Dedifferentiated amniotic fluid mesenchymal stem cell (primary cell): Measurements from ENCODE around the gene MPP2.
"Not testable (repeated sequence)": the region's sequence is repeated elsewhere in the genome, so short reads cannot be mapped to it uniquely, and the experiment has no call there.

ENCODE experiments used
- DNase-seq: peaks from one replicate; pipeline ENCODE4 v3.0.0-alpha.2; 2016; ENCODE audit errors: extremely low spot score

Gene MPP2

DNA sequence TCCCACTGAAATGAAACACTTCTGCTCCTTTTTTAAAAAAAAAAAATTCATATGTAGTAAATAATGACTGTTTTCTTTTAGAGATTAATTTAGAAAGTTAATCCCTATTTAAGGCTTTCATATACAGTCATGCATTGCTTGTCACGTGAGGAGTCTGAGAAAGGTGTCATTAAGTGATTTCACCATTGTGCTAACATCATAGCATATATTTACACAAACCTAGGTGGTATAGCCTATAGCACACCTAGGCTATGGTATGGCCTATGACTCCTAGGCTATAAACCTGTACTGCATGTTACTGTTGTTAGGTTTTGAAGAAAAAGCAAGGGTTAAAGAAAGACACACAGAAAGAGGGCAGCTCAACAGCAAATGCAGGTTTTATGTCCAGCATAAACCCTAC is 21.3 kb upstream of the MPP2 start:
- DNase-seq: no peak

DNA sequence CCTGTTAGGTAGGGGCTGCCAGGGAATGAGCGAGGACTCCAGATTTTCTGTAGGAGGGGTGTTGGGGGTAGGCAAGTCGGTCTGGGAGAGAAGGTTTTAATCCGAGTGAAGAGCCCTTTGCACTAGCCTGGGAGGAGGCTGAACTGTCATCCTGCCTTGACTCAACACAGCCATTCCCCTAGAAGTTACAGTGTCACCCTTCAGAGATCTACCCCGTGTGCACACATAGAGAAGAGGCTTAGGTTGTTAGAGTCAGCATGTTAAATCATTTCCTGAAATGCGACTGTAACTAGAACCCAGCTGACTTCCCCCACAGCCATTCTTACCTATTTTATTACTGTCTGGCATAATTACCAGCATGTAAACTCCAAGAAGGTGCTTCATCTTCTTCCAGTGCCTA is 20.6 kb upstream of the MPP2 start:
- DNase-seq: not testable (repeated sequence)

DNA sequence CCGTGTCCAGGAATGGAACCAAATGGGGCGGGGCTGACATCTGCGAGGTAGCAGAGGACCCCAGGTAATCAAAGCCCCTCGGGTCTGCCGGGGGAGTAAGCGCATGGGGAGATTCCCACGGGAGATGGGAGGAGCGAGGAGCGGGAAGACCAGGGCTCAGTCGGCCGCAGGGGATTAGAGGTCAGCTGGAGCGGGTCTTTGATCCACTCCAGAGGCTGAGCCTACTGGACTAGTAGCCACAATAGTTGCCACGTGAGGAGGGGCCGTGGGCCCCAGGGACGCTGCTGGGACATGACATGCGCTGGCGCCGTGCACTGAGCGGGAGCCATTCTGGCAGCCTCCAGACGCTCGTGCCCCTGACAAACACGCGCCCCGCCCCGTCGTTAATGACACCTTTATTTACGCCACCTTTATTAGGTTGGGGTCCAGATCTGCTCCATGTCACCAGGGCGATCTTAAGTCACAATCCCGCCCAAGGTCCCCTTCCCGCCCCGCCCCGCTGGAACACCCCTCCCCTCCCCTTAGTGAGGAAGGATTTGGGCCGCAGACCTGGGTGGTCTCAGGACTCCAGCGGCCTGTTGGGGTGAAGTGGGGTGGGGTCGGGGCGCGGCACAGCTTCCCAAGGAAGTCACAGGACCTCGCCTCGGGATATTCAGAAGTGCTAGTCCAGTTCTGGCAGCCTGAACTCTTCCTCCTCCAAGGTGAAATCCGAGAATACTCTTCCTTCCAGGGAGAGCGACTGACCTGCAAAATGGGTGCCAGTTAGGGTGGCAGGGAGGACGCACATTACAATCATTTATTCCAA is 19.9 kb upstream of the MPP2 start:
- DNase-seq: no peak

DNA sequence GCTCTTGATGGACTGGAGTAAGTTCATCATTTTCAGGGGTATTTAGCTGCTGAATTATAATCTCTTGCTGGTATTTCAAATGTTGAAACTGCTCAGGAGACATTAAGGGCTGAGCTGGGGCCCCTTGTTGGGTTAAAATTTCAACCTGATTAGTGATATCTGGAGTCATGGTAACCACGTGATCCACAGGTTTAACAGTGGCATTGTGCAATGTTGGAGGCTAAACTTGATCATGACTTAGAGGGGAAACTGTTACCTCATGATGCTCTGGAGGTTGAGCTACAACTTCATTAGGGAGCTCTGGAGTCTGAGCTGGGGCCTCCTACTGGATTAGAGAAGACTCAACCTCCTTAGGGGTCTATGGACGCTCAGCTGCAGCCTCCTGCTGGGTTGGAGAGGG is 17.2 kb upstream of the MPP2 start:
- no peak for DNase-seq

DNA sequence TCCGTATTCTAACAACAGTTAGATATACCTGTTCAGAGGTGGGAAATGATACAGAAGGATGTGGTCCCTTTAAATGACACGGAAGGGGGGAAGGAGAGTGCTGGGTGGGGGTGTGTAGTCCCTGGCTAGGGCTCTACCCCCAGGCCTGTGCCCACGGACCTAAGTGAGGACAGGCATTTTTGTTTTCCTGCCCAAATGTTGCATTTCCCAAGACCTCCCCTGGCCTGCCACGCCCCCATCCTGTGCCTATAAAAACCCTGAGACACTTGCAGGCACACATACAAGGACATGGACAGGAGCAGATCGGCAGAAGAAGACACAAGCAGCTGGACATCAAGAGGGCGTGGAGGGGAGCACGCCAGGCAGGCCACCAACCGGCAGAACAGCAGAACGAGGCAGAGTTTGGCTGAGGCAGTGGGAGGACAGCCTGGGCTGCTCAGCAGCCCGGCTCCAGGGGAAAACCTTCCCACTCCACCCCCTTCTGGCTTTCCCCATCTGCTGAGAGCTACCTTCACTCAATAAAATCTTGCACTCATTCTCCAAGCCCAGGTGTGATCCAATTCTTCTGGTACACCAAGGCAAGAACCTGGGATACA is 13.3 kb upstream of the MPP2 start:
- no peak for DNase-seq

DNA sequence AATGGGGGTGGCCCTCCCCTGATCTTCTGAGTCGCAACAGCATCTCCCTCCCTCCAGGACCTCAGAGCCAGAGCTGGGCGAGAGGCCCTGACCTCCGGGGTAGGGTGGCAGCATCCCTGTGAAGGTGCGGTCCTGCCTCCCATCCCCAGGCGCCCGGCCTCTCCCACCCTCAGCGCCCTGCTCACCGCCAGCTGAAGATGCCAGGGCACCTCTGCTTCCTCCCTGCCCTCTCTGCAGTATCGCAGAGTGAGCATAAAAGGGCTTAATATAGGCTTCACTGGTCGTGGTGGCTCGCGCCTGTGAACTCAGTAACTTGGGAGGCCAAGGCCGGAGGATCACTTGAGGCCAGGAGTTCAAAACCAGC is 10.7 kb upstream of the MPP2 start:
- no peak for DNase-seq

DNA sequence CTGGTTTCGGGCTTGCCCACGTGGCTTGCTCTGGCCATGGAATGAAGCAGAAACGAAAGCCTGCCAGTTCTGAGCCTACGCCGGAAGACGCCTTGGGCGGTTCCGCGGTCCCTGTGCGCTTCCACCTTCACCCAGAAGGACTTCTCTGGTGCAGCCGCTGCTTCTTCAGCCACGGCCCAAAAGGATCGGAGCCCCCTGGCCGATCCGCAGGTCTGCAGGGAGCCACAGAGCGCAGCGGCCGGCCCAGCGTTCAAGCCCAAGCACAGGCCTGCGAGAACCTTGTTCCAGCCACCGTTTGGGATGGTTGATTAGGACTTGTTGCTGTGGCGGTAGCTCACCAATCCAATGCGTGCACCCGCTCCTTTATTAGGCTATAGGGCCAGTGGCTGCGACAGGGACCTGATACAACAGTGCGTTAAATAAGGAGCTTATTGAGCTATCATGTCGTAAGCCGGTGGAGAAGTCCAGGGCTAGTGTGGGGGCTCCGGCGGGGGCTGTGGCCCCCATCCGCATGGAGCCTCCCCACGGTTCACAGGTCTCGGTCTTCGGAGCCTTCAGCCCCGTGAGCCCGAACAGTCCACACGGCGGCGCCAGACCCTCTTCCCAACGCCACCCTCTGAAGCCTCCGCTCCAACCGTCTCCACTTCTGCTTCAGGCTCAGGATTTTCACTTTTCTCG is 10.2 kb upstream of the MPP2 start:
- no peak for DNase-seq

DNA sequence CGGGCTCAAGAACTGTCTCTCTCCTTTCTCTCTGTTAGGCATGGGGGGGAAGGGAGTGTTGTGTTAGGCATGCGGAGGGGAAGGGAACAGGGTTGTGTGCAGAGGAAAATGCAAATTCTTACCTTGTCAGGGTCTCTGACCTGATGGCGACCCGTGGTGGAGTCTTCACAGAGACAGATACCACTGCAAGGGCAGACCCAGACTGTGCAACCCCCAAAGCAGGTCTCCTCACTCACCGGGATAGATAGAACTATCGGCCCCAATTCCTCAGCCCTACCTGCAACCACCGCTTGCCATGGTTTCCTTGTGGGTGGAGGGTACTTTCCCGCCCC is 9.6 kb upstream of the MPP2 start:
- DNase-seq: no peak

DNA sequence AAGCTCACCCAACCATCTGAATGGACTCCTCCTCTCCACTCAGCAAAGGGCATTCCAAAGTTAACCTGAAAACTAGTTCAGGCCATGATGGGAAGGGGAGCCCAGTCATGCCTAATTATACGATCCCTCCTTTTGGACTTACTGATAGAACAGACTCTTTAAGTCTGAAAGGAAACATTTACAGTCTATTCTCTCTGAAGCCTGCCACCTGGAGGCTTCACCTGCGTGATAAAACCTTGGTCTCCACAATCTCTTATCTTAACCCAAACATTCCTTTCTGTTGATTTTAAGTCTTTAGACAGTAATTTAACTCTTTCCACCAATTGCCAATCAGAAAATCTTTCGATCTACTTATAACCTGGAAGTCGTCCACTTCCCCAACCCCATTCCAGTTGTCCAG is 9.0 kb upstream of the MPP2 start:
- DNase-seq: no peak

DNA sequence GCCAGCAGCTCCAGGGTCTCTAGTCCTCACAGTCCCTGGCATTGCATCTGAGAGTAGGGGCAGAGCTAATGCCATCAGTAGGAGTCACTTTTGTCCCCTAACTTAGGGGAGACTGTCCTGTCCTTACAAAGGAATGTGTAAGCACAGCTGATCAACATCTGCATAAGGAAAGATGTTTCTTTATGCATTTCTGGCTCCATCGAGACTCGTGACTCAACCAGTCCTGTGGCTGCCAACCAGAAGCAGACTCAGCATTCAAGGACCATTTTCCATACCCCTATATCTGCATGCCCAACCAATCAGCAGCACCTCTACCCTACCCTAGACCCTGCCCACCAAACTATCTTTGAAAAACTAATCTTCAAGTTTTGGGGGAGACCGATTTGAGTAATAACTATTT is 8.2 kb upstream of the MPP2 start:
- no peak for DNase-seq

DNA sequence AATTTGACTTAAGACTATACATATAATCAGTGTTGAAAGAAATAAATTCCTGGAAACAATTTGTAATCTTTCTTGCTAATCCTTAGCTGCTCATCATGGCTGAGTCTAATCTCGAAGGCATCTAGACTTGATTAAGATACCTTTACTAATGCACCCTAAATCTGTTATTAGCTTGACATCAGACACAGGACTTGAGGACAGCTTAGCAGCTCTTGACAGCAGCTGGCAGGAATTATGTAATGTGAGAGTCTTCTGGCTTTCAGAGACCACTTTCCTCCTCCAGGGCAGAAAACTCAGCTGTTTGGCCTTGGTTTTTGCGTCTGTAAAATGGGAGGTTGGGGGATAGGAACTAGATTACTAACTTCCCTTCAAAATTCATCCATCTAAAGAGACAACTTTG is 7.1 kb upstream of the MPP2 start:
- DNase-seq: no peak

DNA sequence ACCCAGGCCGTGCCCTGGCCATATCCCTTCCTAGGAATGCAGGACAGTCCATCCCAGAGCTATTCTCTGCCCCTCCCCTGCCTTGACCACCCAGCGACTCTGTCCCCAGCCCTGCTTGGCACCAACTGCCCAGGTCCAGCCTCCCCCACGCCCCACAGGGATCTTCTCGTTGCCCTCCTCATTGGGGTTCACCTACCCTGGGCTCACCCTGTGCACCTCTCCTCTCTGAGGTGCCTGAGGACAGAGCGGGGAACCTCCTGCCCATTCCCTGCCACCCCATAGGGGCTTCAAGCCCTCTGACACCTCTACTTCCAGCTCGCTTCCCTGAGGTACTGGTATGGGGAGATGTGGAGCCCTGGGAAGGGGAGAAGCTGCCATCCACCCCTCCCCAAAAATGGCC is 6.2 kb upstream of the MPP2 start:
- no peak for DNase-seq

DNA sequence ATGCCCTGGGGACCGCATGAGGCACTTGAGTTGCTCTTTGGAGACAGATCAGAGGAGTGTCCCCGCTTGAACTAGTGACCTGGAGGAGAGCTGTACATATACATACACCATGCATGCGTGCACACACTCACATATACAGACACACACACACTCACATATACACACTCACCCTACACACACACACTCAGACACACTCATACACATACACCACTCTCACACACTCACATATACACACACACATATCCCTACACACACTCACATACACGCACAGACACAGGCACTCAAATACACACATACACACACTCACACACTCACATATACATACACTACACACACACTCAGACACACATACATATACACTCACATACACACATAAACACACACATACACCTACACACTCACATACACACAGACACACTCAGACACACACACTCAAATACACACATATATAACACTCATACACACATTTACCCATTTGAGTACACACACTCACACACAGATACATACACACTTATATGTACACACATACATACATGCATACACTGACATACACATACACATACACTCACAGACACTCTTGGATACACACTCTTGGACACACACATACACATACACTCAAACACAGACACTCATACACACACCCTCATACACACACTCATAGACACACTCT is 5.4 kb upstream of the MPP2 start:
- DNase-seq: no peak

DNA sequence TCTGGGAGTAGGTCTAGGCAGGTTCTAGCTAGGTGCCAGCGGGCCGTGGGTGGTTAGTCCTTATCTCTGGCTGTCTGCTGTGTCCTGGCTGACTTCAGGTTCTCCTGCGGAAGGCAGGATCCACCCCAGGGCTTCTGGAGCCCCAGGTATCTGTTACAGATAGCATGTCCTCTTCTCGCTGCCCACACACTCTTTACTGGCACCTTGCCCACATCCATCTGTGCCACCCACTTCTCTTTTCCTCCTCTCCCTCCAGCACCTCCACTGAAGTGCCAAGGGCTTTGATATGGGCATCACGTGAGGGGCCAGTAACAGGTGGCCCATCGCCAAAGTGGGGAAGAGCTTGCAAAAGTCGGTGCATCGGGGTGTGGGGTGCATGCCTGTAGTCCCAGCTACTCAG is 4.6 kb upstream of the MPP2 start:
- DNase-seq: no peak

DNA sequence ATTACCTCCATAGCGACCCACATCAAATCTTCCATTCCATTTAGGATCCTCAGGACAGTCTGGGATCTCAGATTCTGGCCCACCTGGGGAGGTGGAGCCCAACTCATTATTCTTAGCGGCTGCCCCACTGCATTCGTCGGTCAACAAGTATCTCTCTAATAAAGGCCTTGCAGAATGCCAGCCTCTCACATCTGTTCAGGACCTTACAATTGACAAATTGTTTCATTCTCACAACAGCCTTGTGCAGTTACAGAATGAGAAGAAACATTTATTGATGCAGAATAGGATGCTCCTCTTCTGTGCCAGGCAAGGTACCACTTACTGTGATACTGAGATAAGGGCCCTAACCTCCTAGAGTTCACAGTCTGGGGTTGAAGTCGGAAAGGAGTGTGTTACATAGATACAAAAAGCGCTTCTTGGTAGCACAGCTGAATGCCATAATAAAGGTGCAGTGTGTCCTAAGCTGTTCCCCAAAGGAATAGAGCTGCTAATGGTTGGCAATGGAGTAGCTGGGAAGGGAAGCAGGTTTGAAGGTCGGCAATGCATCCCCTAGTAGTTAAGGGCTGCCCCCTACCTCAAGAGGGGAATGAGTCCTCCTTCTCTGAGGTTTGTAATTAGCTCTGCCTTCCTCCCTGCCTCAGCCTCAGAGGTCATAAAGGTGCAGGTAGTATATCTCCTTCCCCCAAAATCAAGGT is 2.3 kb upstream of the MPP2 start:
- DNase-seq: no peak

DNA sequence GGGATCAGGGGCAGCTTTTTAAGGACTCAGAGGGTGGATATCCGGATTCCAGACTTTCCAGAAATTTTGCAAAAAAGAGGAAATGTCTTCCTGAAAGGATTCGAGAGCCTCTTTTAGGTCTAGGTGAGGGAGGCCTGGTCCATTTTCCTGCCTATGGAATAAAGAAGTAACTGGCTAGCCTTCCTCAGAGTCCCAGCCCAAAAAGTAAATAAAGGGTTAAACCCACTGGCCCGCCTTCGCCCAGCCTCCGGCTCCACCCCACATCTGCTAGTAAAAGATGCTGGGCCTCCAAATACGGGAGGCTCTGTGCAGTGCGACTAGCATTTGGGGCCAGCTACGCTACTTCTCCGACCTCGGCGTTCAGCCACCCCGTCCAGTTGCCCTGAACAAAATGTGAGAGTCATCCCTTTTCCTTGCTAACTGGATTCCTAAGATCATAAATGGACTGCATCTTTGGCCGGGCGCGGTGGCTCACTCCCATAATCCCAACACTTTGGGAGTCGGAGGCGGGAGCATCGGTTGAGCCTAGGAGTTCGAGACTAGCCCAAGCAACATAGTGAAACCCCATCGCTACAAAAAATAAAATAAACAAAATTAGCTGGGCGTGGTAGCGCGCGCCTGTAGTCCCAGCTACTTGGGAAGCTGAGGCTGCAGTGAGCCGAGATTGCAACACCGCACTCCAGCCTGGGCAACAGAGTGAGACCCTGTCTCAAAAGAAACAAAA is 824 bp upstream of the MPP2 start:
- peak; percentile 61 for DNase-seq

DNA sequence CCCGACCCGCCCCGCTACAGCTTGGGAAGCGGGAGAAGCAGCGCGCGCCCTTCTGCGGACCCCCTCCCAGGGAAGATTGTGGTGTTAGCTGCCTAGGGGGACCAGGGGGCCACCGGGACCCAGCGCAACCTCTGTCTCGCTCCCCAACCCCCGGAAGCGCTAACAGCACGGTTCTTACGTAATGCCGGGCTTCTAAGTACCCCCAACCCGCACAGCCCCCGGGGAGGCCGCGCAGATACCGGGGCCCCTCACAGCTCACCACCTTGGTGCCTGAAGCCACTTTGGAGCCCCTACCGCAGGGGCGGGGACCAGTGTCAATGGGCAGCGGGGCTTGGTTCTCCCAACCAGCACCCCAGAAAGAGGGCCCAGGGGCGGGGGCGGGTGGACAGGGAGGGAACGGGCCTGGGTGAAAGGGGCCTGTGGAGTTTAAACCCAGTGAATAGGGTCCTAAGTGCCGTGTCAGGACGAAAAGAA is 348 bp downstream of the MPP2 start:
- no peak for DNase-seq

DNA sequence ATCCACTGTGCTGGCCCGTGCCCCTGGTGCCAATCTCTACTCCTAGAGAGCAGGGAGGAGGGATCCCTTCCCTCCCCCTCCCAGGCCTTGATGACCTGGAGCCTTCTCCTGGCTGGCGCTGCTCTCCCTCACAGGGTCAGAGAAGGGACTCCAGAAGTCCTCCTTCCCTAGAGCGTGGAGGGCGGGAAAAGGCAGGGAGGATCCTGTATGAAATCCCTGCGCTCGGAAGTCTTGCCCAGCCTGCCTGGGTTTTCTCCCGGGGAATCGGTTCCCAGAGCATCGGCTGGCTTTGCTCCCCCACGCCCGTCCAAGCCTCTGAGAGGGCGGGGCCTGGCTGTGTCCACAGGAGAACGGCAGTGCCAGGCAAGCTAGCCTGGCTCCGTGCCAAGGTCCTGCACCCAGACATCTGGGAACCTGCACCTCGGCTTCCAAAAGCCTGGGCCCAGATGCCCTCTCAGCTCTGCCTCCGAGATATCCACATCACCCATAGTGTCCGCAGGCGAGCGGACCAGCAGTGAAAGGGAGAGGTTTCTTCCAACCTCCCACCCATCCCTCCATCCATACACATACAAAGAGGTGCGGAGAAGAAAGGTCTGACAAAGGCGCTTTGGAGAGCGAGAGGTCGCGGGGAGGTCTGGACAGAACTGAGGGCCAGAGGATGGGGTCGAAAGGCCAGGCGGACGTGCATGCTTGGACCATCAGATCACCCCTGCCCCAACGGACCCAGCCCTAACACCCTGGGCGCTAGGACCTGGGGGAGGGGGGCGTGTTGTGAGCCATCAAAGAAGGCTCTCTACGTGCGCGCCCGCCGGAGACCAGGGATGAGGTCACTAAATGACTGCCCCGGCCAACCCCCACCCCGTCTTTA is 1.1 kb downstream of the MPP2 start:
- peak; percentile 16 for DNase-seq

DNA sequence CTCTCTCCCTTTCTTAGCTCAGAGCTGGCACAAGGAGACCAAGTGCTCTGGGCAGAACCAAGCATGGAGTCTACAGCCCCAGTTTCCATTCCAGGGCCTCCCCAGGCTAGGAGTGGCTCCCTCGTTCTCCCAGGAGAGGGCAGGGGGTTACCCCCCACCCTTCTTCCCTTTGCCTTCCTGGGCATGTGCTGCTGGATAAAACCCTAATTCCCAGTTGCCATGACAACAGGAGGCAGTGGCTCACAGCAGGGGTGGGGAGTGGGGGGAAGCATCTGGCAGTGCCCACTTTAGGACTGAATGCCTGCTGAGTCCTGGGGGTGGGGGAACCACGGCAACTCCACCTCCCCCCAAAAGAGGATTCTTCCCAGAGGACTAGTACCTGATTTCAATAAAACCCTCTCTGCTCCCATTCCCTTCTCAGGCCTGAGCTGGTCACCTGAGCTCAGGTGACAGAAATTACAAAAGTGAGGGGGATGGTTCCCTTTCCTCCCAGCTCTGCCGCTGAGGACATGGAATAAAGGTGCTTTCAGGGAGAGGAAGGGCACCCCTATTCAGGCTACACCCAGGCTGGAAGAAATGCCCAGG is 1.8 kb downstream of the MPP2 start:
- no peak for DNase-seq
